Mesenchymal stem cell (in vitro differentiated cells and primary cell): ENCODE data around the gene GDPD1.

ENCODE experiments used
- DNase-seq: peaks from one replicate; pipeline ENCODE4 v3.0.0-alpha.2; 2013
- H2AFZ ChIP-seq: one replicate; pipeline ENCODE4 v1.6.1; 2013; ENCODE audit warnings: low read depth, mild to moderate bottlenecking, control low read depth, inconsistent platforms, low read length, moderate library complexity
- H2AK5ac ChIP-seq: 2 replicates; pipeline ENCODE4 v1.6.1; 2013; ENCODE audit warnings: low read length, moderate library complexity, mild to moderate bottlenecking, inconsistent platforms; ENCODE audit not compliant: severe bottlenecking
- H2BK120ac ChIP-seq: one replicate; pipeline ENCODE4 v1.6.1; 2013; ENCODE audit warnings: low read depth, mild to moderate bottlenecking, inconsistent platforms, low read length, moderate library complexity
- H2BK12ac ChIP-seq, 2 experiments: one replicate each; pipeline ENCODE4 v1.6.1; 2013; ENCODE audit warnings: inconsistent platforms in 2 of 2, low read length in 2 of 2, mild to moderate bottlenecking in 2 of 2, moderate library complexity in 2 of 2, control low read depth in 1 of 2
- H2BK15ac ChIP-seq: one replicate; pipeline ENCODE4 v1.6.1; 2013; ENCODE audit warnings: mild to moderate bottlenecking, low read depth, inconsistent platforms; ENCODE audit not compliant: poor library complexity, severe bottlenecking
- H2BK5ac ChIP-seq: 2 replicates; pipeline ENCODE4 v1.6.1; 2013; ENCODE audit warnings: low read depth, mild to moderate bottlenecking, low read length, control low read depth, inconsistent platforms; ENCODE audit not compliant: poor library complexity, severe bottlenecking
- H3K14ac ChIP-seq, 2 experiments: one replicate each; pipeline ENCODE4 v1.6.1; 2013; ENCODE audit warnings: inconsistent platforms in 2 of 2, low read length in 2 of 2, control low read depth in 1 of 2, mild to moderate bottlenecking in 1 of 2, moderate library complexity in 1 of 2
- H3K18ac ChIP-seq, 2 experiments: one replicate each; pipeline ENCODE4 v1.6.1; 2013; ENCODE audit warnings: inconsistent platforms in 2 of 2, low read length in 2 of 2, control low read depth in 1 of 2, low read depth in 1 of 2, mild to moderate bottlenecking in 1 of 2
- H3K23ac ChIP-seq, 2 experiments: one replicate each; pipeline ENCODE4 v1.6.1; 2013; ENCODE audit warnings: inconsistent platforms in 2 of 2, low read length in 2 of 2, mild to moderate bottlenecking in 2 of 2, moderate library complexity in 2 of 2, control low read depth in 1 of 2
- H3K27ac ChIP-seq: 2 replicates; pipeline ENCODE4 v1.5.1; 2013; ENCODE audit warnings: mild to moderate bottlenecking, moderate library complexity, low read length, control low read depth, inconsistent platforms; ENCODE audit not compliant: poor library complexity, severe bottlenecking
- H3K27me3 ChIP-seq, 2 experiments: 2 replicates each; pipeline versions ENCODE4 v1.6.1 to v1.7.0; 2013; ENCODE audit warnings: low read length in 2 of 2, mild to moderate bottlenecking in 2 of 2, moderate library complexity in 2 of 2, control low read depth in 1 of 2, inconsistent platforms in 1 of 2; ENCODE audit not compliant: control insufficient read depth in 1 of 2, insufficient read depth in 1 of 2
- H3K36me3 ChIP-seq, 2 experiments: 2 replicates each; pipeline versions ENCODE4 v1.6.1 to v1.7.0; 2013; ENCODE audit warnings: low read length in 2 of 2, control low read depth in 1 of 2, inconsistent platforms in 1 of 2, low read depth in 1 of 2, mild to moderate bottlenecking in 1 of 2; ENCODE audit not compliant: insufficient read depth in 2 of 2, control insufficient read depth in 1 of 2
- H3K4ac ChIP-seq, 2 experiments: one replicate each; pipeline ENCODE4 v1.6.1; 2013; ENCODE audit warnings: inconsistent platforms in 2 of 2, low read length in 2 of 2, mild to moderate bottlenecking in 2 of 2, moderate library complexity in 2 of 2, control low read depth in 1 of 2, low read depth in 1 of 2
- H3K4me1 ChIP-seq: 2 replicates; pipeline ENCODE4 v1.6.1; 2013; ENCODE audit warnings: low read depth, low read length, control low read depth; ENCODE audit not compliant: control insufficient read depth, insufficient read depth
- H3K4me2 ChIP-seq: 2 replicates; pipeline ENCODE4 v1.6.1; 2013; ENCODE audit warnings: low read length, mild to moderate bottlenecking, inconsistent platforms; ENCODE audit not compliant: poor library complexity, severe bottlenecking
- H3K4me3 ChIP-seq, 2 experiments: 2 replicates each; pipeline versions ENCODE4 v1.5.1 to v1.7.0; 2013; ENCODE audit warnings: low read length in 2 of 2, mild to moderate bottlenecking in 2 of 2, control low read depth in 1 of 2, low read depth in 1 of 2; ENCODE audit not compliant: insufficient read depth in 1 of 2
- H3K79me1 ChIP-seq: replicated peaks from 2 replicates; pipeline ENCODE4 v1.6.1; 2013; ENCODE audit warnings: mild to moderate bottlenecking, control low read depth, low read length, inconsistent platforms; ENCODE audit not compliant: poor library complexity, severe bottlenecking
- H3K9ac ChIP-seq: 2 replicates; pipeline ENCODE4 v1.7.0; 2013; ENCODE audit warnings: mild to moderate bottlenecking, low read length, moderate library complexity
- H3K9me3 ChIP-seq: 2 replicates; pipeline ENCODE4 v1.7.0; 2013; ENCODE audit warnings: mild to moderate bottlenecking, low read length; ENCODE audit not compliant: control insufficient read depth
- H4K8ac ChIP-seq: one replicate; pipeline ENCODE4 v1.6.1; 2013; ENCODE audit warnings: inconsistent platforms, mild to moderate bottlenecking, low read length, moderate library complexity
- H4K91ac ChIP-seq: one replicate; pipeline ENCODE4 v1.6.1; 2013; ENCODE audit warnings: mild to moderate bottlenecking, low read length, inconsistent platforms
- WGBS: methylation state at CpG from one replicate; pipeline ENCODE4 v1.1.7; 2013; ENCODE audit warnings: mixed read lengths; 5-methylcytosine and 5-hydroxymethylcytosine counted together

Gene GDPD1

DNA sequence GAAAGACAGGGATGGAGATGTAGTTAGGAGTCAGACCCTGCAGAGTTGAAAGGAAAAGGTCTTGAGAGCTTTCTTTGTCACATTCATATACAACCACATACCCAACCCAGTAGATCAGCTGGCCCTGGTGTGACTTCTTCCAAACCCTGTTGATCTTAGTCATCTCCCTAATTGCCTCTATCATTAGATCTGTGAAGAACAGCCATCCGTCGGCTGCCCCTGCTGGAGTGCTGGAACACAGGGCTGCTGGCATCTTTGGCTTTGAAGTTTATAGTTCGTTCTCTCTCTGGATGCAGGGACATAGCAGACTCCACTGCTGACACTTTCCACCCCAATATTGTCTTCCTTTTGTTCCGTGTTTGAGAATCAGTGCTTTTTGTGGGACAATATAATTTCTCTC lies 20.9 kb upstream of the GDPD1 start:
- WGBS: 90% methylated on average over 4 of the region's 4 CpGs
- Histone ChIP-seq H3K18ac (no peak overlapping the region), H3K4me3 (no peak overlapping the region), H4K8ac (no peak overlapping the region), H3K27ac (no peak overlapping the region), H3K27me3 (no peaks in the 10 kb centered on the region), H3K36me3 (peaks cover 0 to 4% of the 10 kb centered on the region in 2 experiments), H2BK120ac (no peak overlapping the region), H3K4ac (no peak overlapping the region), H3K14ac (no peak overlapping the region), H2BK15ac (no peak overlapping the region), H2AK5ac (no peak overlapping the region), H3K4me2 (no peak overlapping the region), H3K23ac (no peak overlapping the region), H2BK12ac (no peak overlapping the region), H3K9ac (no peak overlapping the region), H4K91ac (no peak overlapping the region), H2BK5ac (no peak overlapping the region), H2AFZ (no peak overlapping the region), H3K9me3 (no peaks in the 10 kb centered on the region), H3K79me1 (peaks cover 5% of the 10 kb centered on the region), H3K4me1 (no peaks in the 10 kb centered on the region)
- DNase-seq: no peak

DNA sequence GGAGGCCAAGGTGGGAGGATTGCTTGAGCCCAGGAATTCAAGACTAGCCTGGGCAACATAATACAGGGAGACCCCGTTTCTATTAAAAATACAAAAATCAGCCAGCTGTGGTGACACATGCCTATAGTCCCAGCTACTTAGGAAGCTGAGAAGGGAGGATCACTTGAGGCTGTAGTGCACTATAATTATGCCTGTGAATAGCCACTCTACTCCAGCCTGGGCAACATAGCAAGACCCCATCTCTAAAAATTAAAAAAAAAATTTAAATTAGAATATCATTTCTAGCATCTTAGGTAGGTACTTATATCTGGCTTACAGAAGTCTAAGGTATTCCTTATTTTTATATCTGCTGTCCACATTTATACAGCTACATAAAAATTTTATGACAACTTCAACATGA lies 18.0 kb upstream of the GDPD1 start:
- Histone ChIP-seq H2BK120ac (no peak overlapping the region), H3K36me3 (peaks cover 0 to 4% of the 10 kb centered on the region in 2 experiments), H3K18ac (no peak overlapping the region), H3K27ac (no peak overlapping the region), H2BK12ac (no peak overlapping the region), H3K4me1 (no peaks in the 10 kb centered on the region), H3K27me3 (no peaks in the 10 kb centered on the region), H4K91ac (no peak overlapping the region), H2AK5ac (no peak overlapping the region), H3K4ac (no peak overlapping the region), H3K4me3 (no peak overlapping the region), H3K79me1 (peaks cover 5% of the 10 kb centered on the region), H3K4me2 (no peak overlapping the region), H2BK5ac (no peak overlapping the region), H3K14ac (no peak overlapping the region), H3K23ac (no peak overlapping the region), H2BK15ac (no peak overlapping the region), H3K9me3 (no peaks in the 10 kb centered on the region), H4K8ac (no peak overlapping the region), H3K9ac (no peak overlapping the region), H2AFZ (no peak overlapping the region)
- 83% methylated on average over 1 of the region's 1 CpG for WGBS
- DNase-seq: no peak

DNA sequence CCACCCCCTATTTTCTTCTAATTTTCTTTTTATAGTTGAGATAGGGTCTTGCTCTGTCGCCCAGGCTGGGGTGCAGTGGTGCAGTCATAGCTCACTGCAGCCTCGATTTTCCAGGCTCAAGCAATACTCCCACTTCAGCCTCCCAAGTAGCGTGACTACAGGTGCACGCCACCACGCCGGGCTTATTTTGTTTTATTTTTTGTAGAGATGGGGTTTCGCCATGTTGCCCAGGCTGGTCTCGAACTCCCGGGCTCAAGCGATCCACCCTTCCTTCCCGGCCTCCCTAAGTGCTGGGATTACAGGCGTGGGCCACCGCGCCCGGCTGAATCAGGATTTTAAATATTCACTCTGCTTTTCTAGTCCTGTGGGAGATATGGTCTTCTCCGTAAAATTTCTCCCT lies 941 bp upstream of the GDPD1 start:
- 97% methylated on average over 14 of the region's 16 CpGs for WGBS
- no peak for DNase-seq
- Histone ChIP-seq H2BK120ac (no peak overlapping the region), H2AFZ (no peak overlapping the region), H3K9ac (no peak overlapping the region), H3K4me3 (no peak overlapping the region), H3K27ac (no peak overlapping the region), H3K9me3 (no peaks in the 10 kb centered on the region), H3K14ac (no peak overlapping the region), H4K8ac (no peak overlapping the region), H2BK15ac (no peak overlapping the region), H3K4ac (no peak overlapping the region), H2AK5ac (no peak overlapping the region), H3K36me3 (peaks cover 0 to 11% of the 10 kb centered on the region in 2 experiments), H3K27me3 (no peaks in the 10 kb centered on the region), H3K4me1 (no peaks in the 10 kb centered on the region), H3K4me2 (no peak overlapping the region), H2BK12ac (no peak overlapping the region), H4K91ac (no peak overlapping the region), H3K18ac (no peak overlapping the region), H2BK5ac (no peak overlapping the region), H3K79me1 (peaks cover 7% of the 10 kb centered on the region), H3K23ac (no peak overlapping the region)

DNA sequence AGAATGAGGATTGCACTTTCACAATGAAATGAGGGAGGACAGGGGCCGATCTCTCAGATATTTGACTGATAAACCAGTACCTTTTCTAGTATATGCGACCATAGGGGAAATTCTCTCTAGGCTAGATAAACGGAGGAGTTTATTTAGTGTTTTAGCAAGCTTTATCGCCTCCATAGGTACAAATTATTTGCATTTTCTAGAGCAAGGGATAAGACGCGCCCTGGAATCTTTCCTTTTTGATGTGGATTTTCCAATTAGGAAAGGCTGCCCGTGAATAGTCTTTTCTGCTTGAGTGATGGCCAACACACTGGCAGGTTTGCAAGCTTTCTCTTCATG lies 351 bp upstream of the GDPD1 start:
- no peak for DNase-seq
- Histone ChIP-seq H2BK120ac (no peak overlapping the region), H3K4me2 (peak overlapping the region; percentile 88), H2BK12ac (no peak overlapping the region), H3K4me1 (no peaks in the 10 kb centered on the region), H3K23ac (no peak overlapping the region), H3K9me3 (no peaks in the 10 kb centered on the region), H3K36me3 (peaks cover 0 to 6% of the 10 kb centered on the region in 2 experiments), H2BK5ac (no peak overlapping the region), H3K27ac (no peak overlapping the region), H4K8ac (no peak overlapping the region), H3K27me3 (no peaks in the 10 kb centered on the region), H3K79me1 (peaks cover 7% of the 10 kb centered on the region), H3K9ac (peak overlapping the region; percentile 78), H2AFZ (no peak overlapping the region), H2BK15ac (no peak overlapping the region), H3K4ac (no peak overlapping the region), H3K18ac (peak overlapping the region in 1 of 2 experiments; percentile 77), H3K4me3 (peak overlapping the region in 1 of 2 experiments; percentile 94), H3K14ac (no peak overlapping the region), H2AK5ac (no peak overlapping the region), H4K91ac (no peak overlapping the region)
- 67% methylated on average over 6 of the region's 7 CpGs for WGBS
